Measurements from ENCODE around the gene BCR. TPM values are rescaled to one million over a fixed set of nuclear protein-coding genes. Genes with fewer than 3 reads are reported as not detected.

The BCR gene
- total RNA-seq, 1 experiment from 2014 or later, result 40.5 TPM

- no peaks in the 10 kb centered on the region; the same call in 1 of the 2 replicates for H4K20me1 ChIP-seq (ENCODE audit: insufficient read depth, low read depth, low read length)
- no peak overlapping the region for H2AFZ ChIP-seq (ENCODE audit: low read length)
- peaks cover 57% of the 10 kb centered on the region for H3K79me2 ChIP-seq (ENCODE audit: low read length)
- peak overlapping the region; percentile 81 for H3K4me2 ChIP-seq (ENCODE audit: low read depth, low read length, poor library complexity, severe bottlenecking)
- H3K4me3 ChIP-seq (ENCODE audit: low read length), result peak overlapping the region; percentile 62
- H3K4me1 ChIP-seq (ENCODE audit: low read length), result peaks cover 91% of the 10 kb centered on the region
- H3K9me3 ChIP-seq (ENCODE audit: low read length), result no peaks in the 10 kb centered on the region
- H3K27ac ChIP-seq (ENCODE audit: low read length), result peak overlapping the region; percentile 98
- peak overlapping the region; percentile 69 for H3K9ac ChIP-seq (ENCODE audit: low read length)
- no peaks in the 10 kb centered on the region for H3K36me3 ChIP-seq (ENCODE audit: insufficient read depth, low read length)
- no peaks in the 10 kb centered on the region for H3K9me2 ChIP-seq (replicated peaks; ENCODE audit: insufficient read depth, low read length)
- peak; percentile 56 for DNase-seq
- H3K27me3 ChIP-seq (ENCODE audit: low read length), result no peaks in the 10 kb centered on the region
These were observed 41.1 kb downstream of the BCR start for GRCh38 chr22:23221351-23221804.

GRCh38 chr22:23222033-23222792, 41.9 kb downstream of the BCR start:
- Histone ChIP-seq H3K79me2 (ENCODE audit: low read length) (peaks cover 60% of the 10 kb centered on the region), H3K4me2 (ENCODE audit: low read depth, low read length, poor library complexity, severe bottlenecking) (no peak overlapping the region), H3K9me3 (ENCODE audit: low read length) (peaks cover under 1% of the 10 kb centered on the region; the same call in 1 of the 2 replicates), H3K4me1 (ENCODE audit: low read length) (peaks cover 91% of the 10 kb centered on the region), H3K9ac (ENCODE audit: low read length) (no peak overlapping the region), H3K27ac (ENCODE audit: low read length) (peak overlapping the region; percentile 98), H2AFZ (ENCODE audit: low read length) (no peak overlapping the region), H3K36me3 (ENCODE audit: insufficient read depth, low read length) (peaks cover 3% of the 10 kb centered on the region; the same call in 1 of the 2 replicates), H3K9me2 (replicated peaks; ENCODE audit: insufficient read depth, low read length) (no peaks in the 10 kb centered on the region), H3K27me3 (ENCODE audit: low read length) (no peaks in the 10 kb centered on the region), H4K20me1 (ENCODE audit: insufficient read depth, low read depth, low read length) (no peaks in the 10 kb centered on the region; the same call in 1 of the 2 replicates), H3K4me3 (ENCODE audit: low read length) (no peak overlapping the region)
- DNase-seq, result no peak

- Histone ChIP-seq H3K9ac (ENCODE audit: low read length) (no peak overlapping the region), H3K4me3 (ENCODE audit: low read length) (no peak overlapping the region), H3K36me3 (ENCODE audit: insufficient read depth, low read length) (peaks cover 9% of the 10 kb centered on the region; the same call in 1 of the 2 replicates), H3K79me2 (ENCODE audit: low read length) (peaks cover 64% of the 10 kb centered on the region), H3K4me2 (ENCODE audit: low read depth, low read length, poor library complexity, severe bottlenecking) (no peak overlapping the region), H2AFZ (ENCODE audit: low read length) (no peak overlapping the region), H3K9me3 (ENCODE audit: low read length) (peaks cover 4% of the 10 kb centered on the region; the same call in 1 of the 2 replicates), H3K27ac (ENCODE audit: low read length) (peak overlapping the region; percentile 98), H4K20me1 (ENCODE audit: insufficient read depth, low read depth, low read length) (no peaks in the 10 kb centered on the region; the same call in 1 of the 2 replicates), H3K4me1 (ENCODE audit: low read length) (peaks cover 85% of the 10 kb centered on the region), H3K9me2 (replicated peaks; ENCODE audit: insufficient read depth, low read length) (no peaks in the 10 kb centered on the region), H3K27me3 (ENCODE audit: low read length) (no peaks in the 10 kb centered on the region)
- no peak for DNase-seq
These were observed 42.7 kb downstream of the BCR start for GRCh38 chr22:23222793-23223568.

DNA sequence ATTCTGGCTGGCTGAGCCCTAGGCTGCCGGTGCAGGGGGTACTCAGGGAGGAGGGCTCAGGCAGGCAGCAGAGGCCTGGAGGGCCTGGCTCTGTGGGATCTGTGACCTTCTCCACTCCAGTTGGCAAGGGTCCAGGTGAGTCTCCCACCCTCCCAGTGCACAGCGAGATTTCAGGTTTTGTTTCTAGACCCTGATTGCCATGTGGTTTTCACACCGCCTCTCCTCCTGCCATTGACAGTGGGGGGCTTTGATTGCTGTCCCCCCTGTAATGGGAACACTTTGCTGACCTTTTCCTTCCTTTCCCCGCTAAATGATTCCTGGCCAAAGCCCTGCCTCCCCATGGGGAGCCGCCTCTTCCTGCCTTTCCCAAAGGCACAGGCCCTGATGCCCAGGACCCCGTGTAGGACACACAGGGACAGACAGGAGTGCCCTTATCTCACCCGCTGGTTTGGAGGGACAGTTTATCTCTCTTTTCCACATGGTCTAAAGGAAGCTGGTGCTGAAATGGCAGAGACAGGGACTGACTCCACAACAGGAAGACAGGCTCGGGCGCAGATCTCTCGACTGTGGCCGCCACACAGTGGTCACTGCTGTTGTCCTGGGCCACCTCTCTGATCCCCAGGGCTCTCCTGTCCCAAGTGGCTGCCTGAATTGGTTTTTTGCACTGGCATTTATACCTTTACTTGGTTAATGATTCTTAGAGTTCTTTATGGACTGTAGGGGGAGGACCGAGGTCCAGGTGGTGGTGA, 43.4 kb downstream of the BCR start:
- Histone ChIP-seq H3K36me3 (ENCODE audit: insufficient read depth, low read length) (peaks cover 16% of the 10 kb centered on the region; the same call in 1 of the 2 replicates), H2AFZ (ENCODE audit: low read length) (no peak overlapping the region), H3K4me2 (ENCODE audit: low read depth, low read length, poor library complexity, severe bottlenecking) (no peak overlapping the region), H3K4me3 (ENCODE audit: low read length) (no peak overlapping the region), H3K79me2 (ENCODE audit: low read length) (peaks cover 65% of the 10 kb centered on the region), H3K27ac (ENCODE audit: low read length) (0 out of 2 replicates have a peak overlapping the region, but pooled peaks have one; percentile 98), H4K20me1 (ENCODE audit: insufficient read depth, low read depth, low read length) (no peaks in the 10 kb centered on the region), H3K27me3 (ENCODE audit: low read length) (no peaks in the 10 kb centered on the region), H3K4me1 (ENCODE audit: low read length) (peaks cover 77% of the 10 kb centered on the region), H3K9ac (ENCODE audit: low read length) (no peak overlapping the region), H3K9me3 (ENCODE audit: low read length) (peaks cover 6% of the 10 kb centered on the region), H3K9me2 (replicated peaks; ENCODE audit: insufficient read depth, low read length) (no peaks in the 10 kb centered on the region)
- no peak for DNase-seq

DNA sequence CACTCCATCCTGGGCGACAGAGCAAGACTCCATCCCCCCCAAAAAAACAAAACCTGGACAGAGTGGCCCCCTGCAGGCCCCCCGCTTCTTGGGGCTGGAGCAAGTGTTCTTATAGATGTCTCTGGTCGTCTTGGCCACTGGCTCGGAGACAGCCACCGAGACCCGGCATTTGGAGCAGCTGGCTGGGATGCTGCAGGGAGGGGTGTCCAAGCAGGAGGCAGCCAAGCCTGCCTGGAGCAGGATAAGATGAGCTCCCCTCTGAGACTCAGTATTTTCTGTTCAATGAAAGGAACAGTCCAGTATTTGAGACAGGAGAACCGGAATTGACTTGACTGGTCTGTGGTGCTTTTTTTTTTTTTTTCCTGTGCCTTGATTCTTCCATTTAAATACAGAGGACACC, 44.5 kb downstream of the BCR start:
- Histone ChIP-seq H3K4me1 (ENCODE audit: low read length) (peaks cover 66% of the 10 kb centered on the region), H3K9ac (ENCODE audit: low read length) (no peak overlapping the region)

DNA sequence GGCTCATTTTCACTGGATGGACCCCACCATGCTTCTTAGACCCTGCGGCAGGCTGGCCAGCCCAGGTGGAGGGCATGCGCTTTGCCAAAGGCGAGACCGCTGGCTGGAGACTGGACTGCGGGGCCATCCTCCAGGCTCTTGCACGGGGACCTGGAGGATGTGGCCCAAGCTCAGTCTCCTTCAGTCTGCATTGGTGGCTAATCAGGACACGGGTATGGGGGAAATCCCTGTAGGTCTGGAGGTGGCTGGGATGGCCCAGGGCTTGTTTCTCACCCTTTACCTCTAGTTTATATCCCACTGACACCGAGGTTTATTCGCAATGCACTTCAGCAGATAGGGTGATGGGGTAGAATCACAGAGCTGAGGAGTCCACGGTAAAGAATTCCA, 45.0 kb downstream of the BCR start:
- Histone ChIP-seq H3K4me2 (ENCODE audit: low read depth, low read length, poor library complexity, severe bottlenecking) (no peak overlapping the region), H3K4me3 (ENCODE audit: low read length) (no peak overlapping the region), H3K9ac (ENCODE audit: low read length) (no peak overlapping the region), H2AFZ (ENCODE audit: low read length) (no peak overlapping the region), H3K79me2 (ENCODE audit: low read length) (peaks cover 81% of the 10 kb centered on the region), H3K9me3 (ENCODE audit: low read length) (peaks cover 8% of the 10 kb centered on the region), H3K27ac (ENCODE audit: low read length) (peak overlapping the region; percentile 34; the same call in 1 of the 2 replicates), H3K4me1 (ENCODE audit: low read length) (peaks cover 63% of the 10 kb centered on the region), H3K9me2 (replicated peaks; ENCODE audit: insufficient read depth, low read length) (no peaks in the 10 kb centered on the region), H3K27me3 (ENCODE audit: low read length) (no peaks in the 10 kb centered on the region), H3K36me3 (ENCODE audit: insufficient read depth, low read length) (peaks cover 24% of the 10 kb centered on the region; the same call in 1 of the 2 replicates), H4K20me1 (ENCODE audit: insufficient read depth, low read depth, low read length) (no peaks in the 10 kb centered on the region)
- no peak for DNase-seq

More for the DNA sequence above, 44.5 kb downstream of the BCR start:
- Histone ChIP-seq H3K27ac (ENCODE audit: low read length) (no peak overlapping the region), H3K9me3 (ENCODE audit: low read length) (peaks cover 8% of the 10 kb centered on the region), H3K4me2 (ENCODE audit: low read depth, low read length, poor library complexity, severe bottlenecking) (no peak overlapping the region), H3K9me2 (replicated peaks; ENCODE audit: insufficient read depth, low read length) (no peaks in the 10 kb centered on the region), H4K20me1 (ENCODE audit: insufficient read depth, low read depth, low read length) (no peaks in the 10 kb centered on the region), H3K36me3 (ENCODE audit: insufficient read depth, low read length) (peaks cover 24% of the 10 kb centered on the region; the same call in 1 of the 2 replicates), H3K79me2 (ENCODE audit: low read length) (peaks cover 76% of the 10 kb centered on the region), H3K4me3 (ENCODE audit: low read length) (no peak overlapping the region), H2AFZ (ENCODE audit: low read length) (no peak overlapping the region), H3K27me3 (ENCODE audit: low read length) (no peaks in the 10 kb centered on the region)
- DNase-seq, result no peak

GRCh38 chr22:23225724-23226496, 45.6 kb downstream of the BCR start:
- H3K4me1 ChIP-seq (ENCODE audit: low read length), result peaks cover 61% of the 10 kb centered on the region
- H3K27ac ChIP-seq (ENCODE audit: low read length), result peak overlapping the region; percentile 34
- no peaks in the 10 kb centered on the region for H3K27me3 ChIP-seq (ENCODE audit: low read length)
- H3K9me3 ChIP-seq (ENCODE audit: low read length), result peaks cover 8% of the 10 kb centered on the region
- H3K9ac ChIP-seq (ENCODE audit: low read length), result no peak overlapping the region
- no peak overlapping the region for H2AFZ ChIP-seq (ENCODE audit: low read length)
- peaks cover 86% of the 10 kb centered on the region for H3K79me2 ChIP-seq (ENCODE audit: low read length)
- no peaks in the 10 kb centered on the region for H4K20me1 ChIP-seq (ENCODE audit: insufficient read depth, low read depth, low read length)
- H3K4me2 ChIP-seq (ENCODE audit: low read depth, low read length, poor library complexity, severe bottlenecking), result no peak overlapping the region
- H3K36me3 ChIP-seq (ENCODE audit: insufficient read depth, low read length), result peaks cover 24% of the 10 kb centered on the region; the same call in 1 of the 2 replicates
- H3K4me3 ChIP-seq (ENCODE audit: low read length), result no peak overlapping the region
- no peaks in the 10 kb centered on the region for H3K9me2 ChIP-seq (replicated peaks; ENCODE audit: insufficient read depth, low read length)
- no peak for DNase-seq

Measured in Karpas-422 (cell line).